Stimulated activated CD8-positive, alpha-beta memory T cell treated with anti-CD3 and anti-CD28 coated beads, Interleukin-12 subunit alpha, Interleukin-12 subunit beta, amount 100 ng/mL, for 1 hour (primary cell): ENCODE data around the gene PGAP2.

Experiments
- DNase-seq: peaks from one replicate; pipeline ENCODE4 v3.0.0-alpha.2; 2020; ENCODE audit warnings: low read depth

The PGAP2 gene

DNA sequence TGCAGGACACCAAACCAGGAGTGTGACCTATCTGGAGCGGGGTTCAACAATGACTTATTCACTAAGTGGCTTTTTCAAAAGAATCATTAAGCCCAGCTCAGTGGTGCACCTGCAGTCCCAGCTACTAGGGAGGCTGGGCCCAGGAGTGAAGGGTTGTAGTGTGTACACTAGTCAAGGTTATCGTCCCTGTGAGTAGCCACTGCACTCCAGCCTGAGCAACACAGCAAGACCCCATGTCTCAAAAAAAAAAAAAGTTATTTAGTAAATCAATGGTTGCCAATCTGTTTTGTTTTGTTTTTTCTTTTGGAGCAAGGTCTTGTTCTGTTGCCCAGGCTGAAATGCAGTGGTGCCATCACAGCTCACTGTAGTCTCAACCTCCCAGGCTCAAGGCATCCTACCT is 24.5 kb downstream of the PGAP2 start:
- no peak for DNase-seq

DNA sequence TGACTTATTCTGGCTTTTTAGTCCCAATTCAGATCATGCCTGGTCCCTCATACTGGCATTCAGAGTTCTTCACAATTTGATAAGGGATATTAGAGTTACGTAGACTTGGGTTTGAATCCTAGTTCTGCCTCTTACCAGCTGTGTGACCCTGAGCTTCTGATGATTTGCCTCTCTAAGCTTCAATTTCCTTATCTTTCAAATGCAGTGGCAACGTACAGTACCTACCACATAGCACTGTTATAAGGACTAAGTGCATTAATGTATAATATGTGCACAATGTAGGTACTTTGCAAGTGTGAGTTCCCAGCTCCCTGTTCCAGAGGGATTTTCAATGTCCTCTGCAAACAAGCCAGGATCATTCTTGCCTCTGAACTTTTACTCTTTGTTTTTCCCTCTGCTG is 25.1 kb downstream of the PGAP2 start:
- no peak for DNase-seq

DNA sequence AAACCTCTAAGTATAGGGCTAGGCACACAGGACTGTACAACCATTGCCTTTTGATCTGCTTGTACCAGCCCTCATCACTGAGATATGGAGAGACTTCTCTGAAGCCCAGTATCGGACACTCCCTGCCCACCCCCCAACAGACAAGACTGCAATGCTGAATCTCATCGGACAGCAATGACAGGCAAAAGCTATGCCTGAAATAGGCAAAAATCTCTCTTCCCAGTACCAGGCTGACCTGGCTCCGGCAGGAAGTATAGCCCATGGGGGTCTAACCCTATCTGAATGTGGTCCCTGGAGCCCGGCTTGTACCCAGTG is 25.9 kb downstream of the PGAP2 start:
- no peak for DNase-seq

DNA sequence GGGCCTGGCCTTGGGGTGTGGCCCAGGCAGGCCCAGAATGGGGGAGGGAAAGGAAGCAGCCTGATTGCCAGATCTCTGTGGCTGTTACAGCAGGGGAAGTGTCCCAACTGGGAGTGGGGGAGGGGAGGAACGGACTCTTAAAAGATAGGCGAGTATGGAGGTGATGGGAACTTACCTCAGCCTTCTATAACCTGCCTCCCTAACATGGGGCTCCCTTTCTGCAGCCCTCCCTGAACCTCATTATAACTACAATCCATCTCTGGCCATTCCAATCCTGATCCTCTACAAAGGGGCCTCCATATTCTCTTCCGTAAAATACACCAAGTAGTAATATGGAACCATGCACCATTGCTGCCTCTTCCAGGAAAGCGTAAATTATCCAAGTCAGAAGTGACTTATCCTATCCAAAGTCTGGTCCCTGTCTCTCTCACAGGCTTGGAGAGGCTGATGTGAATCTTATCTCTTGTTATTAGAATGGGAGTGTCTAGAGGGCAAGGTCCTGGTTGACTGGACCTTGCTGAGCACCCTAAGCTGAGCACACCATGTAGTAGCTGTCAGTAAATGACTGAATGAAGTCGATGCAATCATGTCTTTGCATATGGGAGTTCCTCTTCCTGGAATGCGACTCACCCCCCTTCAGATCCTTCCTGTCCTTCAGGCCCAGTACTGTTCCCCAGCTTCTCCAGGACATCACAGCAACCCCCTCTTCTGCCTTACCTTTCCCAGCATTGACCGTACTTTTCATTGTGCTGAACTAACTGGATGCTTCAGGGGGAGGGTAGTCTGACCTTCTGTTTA is 26.5 kb downstream of the PGAP2 start:
- DNase-seq = no peak

DNA sequence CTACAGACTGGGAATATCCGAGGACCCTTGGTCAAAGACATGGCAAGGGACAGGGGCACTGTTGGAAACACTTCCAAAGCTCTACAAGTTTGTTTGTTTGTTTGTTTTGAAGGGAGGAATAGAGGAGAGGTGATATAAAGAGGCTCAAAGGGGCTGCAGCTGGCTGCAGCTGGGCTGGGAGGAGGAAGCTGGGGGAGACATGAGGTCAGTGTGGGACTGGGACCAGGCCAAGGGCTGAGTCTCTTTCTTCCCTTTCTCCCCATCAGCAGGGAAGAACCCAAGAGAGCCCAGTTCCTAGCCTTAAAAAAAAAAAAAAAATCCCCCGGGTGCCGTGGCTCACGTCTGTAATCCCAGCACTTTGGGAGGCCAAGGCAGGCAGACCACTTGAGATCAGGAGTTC is 27.4 kb downstream of the PGAP2 start:
- no peak for DNase-seq

DNA sequence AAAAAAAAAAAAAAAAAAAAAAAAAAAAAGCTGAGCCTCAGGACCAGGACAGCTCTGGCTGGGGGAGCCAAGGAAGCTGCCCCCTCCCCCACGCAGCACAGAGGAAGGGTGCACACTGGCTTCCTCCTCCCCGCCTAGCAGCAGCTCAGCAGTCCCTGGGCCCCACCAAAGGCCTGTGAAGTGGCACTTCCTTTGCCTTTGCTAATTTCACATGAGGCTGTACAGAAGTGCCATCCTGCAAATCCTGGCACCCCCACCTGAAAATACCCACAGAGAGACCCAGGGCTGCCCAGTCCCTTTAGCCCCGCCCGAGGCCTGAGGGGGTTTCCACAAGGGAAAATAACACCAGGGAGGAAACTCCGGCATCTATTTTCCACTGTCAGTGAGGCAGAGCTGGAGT is 28.5 kb downstream of the PGAP2 start:
- DNase-seq = no peak

DNA sequence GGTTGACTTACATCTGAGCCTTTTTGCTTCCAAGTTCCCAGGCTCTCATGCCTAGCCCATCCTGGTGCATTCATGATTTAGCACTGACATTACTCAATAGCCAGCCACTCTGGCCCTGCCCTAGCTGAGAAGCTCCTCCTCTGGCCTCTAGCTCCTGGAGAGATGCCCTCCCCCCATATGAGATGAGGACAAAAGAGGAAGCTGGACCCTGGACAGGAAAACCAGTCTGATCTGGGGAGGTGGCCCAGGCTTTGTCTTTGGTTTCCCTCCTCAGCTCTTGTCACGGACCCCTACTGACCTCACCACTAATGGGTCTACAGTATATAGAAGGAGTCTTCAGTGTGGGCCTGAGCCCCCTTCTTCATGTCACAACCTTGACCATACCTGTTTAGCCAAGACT is 29.4 kb downstream of the PGAP2 start:
- no peak for DNase-seq

DNA sequence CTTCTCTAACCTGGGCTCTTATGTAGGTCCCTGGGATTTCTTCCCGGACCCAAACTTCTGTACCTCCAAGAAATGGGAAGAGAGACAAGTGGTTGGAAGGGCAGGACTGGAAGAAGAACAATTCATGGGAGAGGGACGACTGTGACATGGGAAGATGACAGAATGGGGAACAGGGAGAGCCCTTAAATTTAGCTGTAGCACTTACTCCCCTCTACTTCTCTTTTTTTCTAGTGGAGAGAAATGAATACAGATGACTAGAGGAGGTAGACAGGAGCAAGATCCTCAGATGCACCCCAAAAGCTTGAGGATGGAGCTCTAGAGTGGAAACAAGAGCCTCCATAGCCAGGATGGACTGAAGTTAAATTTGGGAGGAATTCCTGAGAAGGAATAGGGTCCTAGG is 30.1 kb downstream of the PGAP2 start:
- no peak for DNase-seq

DNA sequence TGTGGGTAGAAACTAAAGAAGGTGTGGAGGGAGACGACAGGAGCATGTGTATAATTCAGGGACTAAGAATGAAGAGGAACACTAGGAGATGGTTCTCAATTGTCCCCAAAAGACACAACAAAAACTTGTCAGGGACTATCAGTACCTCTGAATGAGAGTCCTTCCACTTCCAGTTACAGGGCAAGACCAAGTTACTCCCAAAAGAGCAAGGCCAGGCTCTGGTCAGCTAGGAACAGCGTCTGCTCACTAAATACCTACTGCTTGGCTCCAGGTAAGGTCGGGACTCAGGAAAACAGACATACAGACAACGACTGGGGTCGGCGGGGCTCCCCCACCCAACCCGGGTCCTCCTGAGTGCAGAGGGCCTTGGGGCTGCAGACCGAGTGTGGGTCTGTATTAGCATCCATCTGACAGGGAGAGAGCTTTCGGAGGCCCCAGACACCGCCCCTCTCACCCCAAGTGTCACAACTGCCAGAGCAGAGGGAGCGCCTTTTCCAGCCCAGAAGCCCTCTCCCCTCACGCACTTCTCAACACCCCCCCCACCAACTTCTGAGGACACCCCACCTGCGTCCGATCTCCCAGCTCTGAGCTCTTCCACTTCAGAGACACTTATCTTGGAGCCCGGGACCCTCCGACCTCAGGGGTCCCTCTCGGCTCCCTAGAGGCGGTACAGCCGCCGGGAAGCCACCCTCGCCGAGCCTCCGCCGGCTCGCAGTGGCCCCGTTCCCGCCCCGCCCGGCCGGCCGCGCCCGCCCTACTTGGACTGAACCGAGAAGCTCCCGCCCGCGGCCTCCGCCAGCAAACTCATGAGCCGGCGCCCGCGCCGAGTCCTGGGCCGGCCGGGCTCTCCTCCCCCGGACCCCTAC is 31.9 kb downstream of the PGAP2 start:
- DNase-seq = no peak

DNA sequence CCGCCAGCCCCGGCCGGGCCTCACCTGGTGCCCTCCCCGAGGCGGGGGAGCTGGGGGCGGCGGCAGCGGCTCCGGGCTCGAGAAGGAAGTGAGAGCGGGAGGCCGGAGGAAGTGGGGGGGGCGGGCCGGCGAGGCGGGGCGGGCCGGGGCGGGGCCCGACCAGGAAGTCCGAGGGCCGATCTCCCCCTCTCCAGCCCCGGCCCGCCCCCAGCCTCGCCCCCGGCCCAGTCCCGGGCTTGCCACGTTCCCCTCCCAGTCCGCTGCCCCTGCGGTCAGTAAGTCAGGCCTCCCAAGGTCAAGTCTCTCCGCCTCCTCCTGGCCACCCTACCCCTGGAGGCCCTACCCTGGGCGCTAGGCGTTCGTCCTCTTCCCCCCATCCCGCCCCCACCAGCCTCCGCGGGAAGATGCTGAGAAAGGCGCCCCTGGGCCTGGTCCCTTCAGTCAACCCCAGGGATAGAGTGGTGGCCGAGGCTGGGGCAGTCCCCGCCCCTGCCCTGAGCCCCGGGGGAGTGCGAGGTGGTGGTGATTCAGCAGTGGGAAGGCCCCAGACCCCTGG is 32.6 kb downstream of the PGAP2 start, which contains the start of gene RHOG:
TSS of gene RHOG (minus strand) at position 90 of the 556 bp plus-strand sequence. CDS start 12,821 bp downstream, outside the sequence.
- DNase-seq = no peak

DNA sequence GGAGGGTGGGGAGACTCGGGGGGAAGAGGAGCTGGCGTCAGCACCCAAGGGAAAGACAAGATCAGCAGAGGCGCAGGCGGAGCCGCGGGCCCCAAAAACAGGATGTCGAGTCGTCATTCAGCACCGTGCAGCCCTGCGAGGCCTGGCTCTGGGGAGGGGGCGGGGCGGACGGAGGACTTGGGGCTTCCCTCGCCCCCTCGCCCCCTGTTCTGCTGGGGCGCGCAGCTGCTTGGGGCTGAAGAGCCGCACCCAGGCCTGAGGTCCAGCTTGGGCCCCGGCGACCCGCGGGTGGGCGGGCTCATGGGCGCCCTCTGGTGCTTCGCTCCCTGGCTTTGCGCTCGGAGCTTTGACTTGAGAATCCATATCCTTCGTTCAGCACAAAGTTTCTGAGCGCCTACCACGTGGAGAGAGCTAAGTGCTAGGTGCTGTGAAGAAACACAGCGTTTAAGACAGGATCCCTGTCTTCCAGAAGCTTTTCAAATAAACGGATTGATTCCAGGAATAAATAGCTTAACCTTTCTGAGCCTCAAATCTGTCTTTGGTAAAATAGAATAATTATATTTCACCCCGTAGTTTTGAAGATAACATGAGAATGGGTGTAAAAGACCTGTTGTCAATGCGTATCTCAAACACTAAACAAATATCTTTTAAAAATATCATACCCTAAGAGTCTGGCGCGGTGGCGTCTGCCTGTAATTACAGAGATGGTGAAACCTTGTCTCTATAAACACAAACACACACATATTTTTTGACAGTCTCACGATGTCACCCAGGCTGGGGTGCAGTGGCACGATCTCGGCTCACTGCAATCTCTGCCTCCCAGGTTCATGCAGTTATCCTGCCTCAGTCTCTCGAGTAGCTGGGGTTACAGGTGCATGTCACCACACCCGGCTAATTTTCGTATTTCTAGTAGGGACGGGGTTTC is 33.3 kb downstream of the PGAP2 start:
- DNase-seq = peak; percentile 88

DNA sequence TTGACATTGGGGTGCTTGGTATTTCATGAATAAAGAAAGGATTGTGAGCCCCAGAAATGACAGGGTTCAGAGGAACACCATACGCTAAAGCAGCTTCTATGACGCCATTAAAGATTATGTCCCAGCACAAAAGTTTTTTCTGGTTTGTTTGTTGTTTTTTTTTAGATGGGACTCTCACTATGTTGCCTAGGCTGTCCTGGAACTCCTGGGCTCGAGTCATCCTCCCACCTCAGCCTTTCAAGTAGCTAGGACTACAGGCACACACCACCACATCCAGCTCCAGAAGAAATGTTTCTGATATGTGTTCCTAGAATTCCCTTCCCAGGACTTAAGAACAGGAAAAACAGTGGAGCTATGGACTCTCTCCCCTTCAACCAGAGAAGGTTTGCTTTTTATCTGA is 35.0 kb downstream of the PGAP2 start:
- no peak for DNase-seq

DNA sequence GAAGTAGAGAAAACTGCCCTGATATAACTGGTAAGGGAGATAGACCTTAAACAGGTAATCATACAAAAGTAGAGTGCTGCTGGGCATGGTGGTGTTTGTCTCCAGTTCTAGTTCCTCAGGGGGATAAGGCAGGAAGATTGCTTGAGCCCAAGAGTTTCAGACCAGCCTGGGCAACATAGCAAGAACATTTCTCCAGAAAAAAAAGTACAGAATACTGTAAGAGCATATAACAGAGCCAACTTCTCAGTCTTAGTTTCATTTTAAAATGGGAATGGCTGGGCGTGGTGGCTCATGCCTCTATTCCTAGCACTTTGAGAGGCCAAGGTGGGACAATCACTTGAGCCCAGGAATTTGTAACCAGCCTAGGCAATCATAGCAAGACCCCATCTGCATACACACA is 36.9 kb downstream of the PGAP2 start:
- no peak for DNase-seq

DNA sequence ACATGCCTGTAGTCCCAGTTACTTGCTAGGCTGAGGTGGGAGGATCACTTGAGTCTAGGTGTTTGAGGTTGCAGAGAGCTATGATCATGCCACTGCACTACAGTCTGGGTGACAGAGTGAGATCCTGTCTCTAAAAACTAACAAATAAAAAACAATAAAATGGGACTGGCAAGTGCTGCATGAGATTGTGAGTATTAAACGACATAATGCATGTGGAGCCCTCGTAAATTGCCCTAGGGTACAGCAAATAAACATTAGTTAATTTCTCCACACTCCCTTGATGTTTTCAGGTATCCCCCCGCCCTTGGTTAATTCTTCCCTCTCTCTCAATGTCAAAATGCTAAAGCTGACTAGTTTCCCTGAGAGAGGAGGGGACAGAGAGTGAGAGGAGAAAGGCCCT is 37.3 kb downstream of the PGAP2 start:
- DNase-seq = no peak

DNA sequence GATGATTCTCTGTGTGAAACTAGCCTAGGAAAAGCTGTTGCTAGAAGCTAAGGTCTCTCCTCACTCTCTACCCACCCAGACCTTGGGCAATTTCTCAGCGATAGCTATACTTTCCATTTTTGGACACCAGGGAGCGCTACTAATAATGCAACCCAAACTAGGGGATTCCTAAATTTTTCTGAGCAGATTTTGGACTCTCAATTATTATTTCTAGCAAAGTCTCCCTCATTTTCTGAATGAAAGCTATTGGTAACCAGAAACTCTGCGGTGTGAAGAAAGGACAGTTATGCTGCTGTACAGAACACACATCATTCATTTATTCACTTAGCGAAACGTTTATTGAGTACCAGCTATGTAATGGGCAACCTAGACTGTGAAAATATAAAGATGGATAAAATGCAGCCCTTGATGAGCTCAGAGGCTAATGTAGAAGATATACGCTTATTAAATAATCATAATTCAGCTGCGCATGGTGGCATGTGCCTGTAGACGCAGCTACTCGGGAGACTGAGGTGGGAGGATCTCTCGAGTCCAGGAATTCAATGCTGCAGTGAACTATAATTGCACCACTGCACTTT is 41.0 kb downstream of the PGAP2 start:
- no peak for DNase-seq

DNA sequence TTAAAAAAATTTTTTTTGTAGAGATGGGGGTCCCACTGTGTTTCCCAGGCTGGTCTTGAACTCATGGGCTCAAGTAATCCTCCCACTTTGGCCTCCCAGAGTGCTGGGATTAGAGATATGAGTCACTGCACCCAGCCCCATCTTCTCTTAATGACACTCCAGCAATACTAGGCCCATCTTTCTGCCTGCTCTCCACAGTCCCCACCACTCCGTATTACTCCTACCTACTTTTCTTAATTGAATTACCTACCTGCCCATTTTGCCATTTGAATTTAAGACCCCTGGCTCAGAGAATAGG is 45.1 kb downstream of the PGAP2 start:
- DNase-seq = no peak

DNA sequence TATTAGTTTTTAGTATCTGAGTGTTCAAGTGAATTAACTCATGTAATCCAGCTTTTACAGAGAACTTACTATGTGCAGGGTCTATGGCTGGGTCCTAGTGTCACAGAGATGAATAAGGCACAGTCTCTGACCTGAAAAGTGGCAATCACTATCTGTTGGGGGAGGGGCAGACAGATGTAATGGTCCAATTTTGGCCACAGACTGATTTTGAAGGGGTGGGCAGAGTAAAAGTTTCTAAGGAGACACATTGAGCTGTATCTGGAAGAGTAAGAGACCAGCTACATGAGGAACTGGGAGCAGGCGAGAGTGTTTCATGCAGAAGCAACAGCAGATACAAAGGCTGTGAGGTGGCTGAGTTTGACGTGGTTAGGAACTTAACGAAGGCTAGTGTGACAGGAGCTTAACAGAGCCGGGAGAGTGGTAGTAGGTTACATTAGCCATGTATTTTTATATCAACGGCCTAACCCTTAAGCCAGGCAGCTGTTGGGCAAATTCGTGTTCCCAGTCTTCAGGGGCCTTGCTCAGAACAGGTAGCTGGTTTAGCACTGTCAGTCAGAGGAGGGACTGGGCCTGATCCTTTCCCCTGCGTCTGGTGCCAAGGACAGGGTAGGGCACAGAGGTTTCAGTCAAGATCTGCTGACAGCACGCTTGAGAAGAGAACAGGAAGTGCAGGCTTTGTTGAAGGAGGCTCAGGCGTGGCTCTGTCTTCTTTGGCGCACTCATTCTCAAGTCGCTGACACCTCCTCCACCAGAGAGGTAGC is 45.7 kb downstream of the PGAP2 start:
- peak; percentile 52 for DNase-seq

DNA sequence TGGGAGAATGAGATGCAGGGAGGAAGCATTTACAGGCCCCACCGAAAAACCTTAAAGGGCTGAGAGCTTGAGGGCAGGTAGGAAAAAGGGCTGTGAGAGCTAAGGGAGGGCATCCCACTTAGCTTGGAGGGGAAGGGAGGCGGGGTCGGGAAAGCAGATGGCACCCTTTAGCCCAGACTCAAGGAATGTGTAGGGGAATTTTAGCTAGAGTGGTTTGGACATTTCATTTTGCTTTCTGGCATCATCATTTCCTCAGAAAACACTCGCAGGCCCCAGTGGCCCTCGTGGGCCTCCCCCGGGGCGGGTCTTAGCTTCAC is 46.3 kb downstream of the PGAP2 start:
- DNase-seq = no peak

DNA sequence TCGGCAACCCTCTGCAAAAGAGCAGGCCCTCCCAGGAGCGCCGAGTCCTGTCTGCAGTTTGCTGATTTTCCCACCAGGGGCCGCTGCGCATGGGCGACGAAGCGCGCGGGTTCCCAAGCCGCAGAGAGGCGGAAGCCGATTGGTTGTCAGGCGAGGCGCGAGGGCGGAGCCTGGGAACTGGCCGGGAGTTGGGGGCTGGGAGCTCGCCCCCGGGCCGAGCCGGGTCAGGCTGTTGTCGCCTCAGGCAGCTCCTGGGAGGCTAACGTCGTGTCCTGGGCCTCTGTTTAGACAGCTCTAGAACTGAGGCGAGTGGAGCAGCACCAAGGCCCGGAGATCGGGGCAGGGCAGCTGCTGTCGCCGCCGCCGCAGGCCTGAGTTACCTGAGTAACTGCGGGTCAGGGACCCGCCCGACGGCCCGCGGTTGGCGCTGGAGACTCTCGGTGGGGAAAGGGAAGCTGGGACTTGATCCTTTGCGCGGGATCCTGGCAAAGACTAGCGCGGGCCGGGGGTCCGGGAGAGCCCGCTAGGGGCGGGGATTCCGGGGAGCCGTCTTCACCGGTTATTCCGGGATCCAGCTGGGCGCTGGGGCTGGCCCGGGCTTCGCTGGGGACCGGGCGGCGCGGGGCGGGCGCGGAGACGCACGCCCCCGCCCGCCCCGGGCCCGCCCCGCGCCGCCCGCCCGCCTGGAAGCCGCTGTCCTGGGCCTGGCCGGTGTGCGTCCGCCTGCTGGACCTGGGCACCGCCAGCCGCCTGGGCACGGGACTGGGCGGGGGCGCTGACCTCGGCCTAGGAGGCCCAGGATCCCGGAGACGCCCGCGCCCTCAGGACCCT is 46.8 kb downstream of the PGAP2 start, which contains the start of gene STIM1:
TSS of gene STIM1 (plus strand) at position 688 of the 831 bp plus-strand sequence. CDS start 607 bp downstream, outside the sequence.
- peak; percentile 96 for DNase-seq

DNA sequence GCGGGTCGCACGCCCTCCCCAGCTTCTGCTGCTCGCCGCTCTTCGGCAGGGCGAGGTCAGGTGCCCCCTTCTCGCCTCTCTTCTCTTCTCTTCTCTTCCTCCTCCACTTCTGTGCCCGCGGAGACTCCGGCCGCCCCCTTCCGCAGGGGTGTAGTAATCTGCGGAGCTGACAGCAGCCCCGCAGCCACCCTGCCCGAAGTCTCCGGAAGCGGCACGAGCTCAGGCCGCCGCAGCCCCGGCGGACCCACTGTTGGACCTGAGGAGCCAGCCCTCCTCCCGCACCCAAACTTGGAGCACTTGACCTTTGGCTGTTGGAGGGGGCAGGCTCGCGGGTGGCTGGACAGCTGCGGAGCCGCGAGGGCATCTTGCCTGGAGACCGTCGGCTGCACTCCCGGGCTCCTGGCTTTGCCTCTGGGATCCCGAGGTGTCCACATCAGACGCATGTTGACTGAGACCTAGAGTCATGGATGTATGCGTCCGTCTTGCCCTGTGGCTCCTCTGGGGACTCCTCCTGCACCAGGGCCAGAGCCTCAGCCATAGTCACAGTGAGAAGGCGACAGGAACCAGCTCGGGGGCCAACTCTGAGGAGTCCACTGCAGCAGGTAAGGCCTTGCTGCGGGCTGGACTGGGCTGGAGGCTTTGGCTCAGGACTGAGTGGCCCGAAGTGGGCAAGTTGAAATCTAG is 47.6 kb downstream of the PGAP2 start:
- no peak for DNase-seq
